Activated CD4-positive, alpha-beta T cell treated with anti-CD3 and anti-CD28 coated beads for 1 hour (primary cell): Measurements from ENCODE around the gene USF3.

Experiments
- DNase-seq: peaks from one replicate; pipeline ENCODE4 v3.0.0-alpha.2; 2020

The USF3 gene

GRCh38 chr3:113698213-113698742 is 1.8 kb upstream of the USF3 start:
- DNase-seq: no peak

- no peak for DNase-seq
These were observed 1.2 kb upstream of the USF3 start for GRCh38 chr3:113697500-113698090.

- peak; percentile 98 for DNase-seq
These were observed 437 bp upstream of the USF3 start for GRCh38 chr3:113696658-113697499.

- no peak for DNase-seq
These were observed 1.0 kb downstream of the USF3 start for GRCh38 chr3:113695431-113695785.

- no peak for DNase-seq
These were observed 6.0 kb downstream of the USF3 start for GRCh38 chr3:113690482-113690881.

GRCh38 chr3:113685956-113686721 is 10.3 kb downstream of the USF3 start:
- no peak for DNase-seq

- DNase-seq: no peak
These were observed 11.3 kb downstream of the USF3 start for GRCh38 chr3:113685124-113685523.

- no peak for DNase-seq
These were observed 12.1 kb downstream of the USF3 start for GRCh38 chr3:113684271-113684819.

GRCh38 chr3:113678773-113679172 is 17.7 kb downstream of the USF3 start:
- no peak for DNase-seq

- no peak for DNase-seq
These were observed 18.7 kb downstream of the USF3 start for GRCh38 chr3:113677737-113678136.

- no peak for DNase-seq
These were observed 20.2 kb downstream of the USF3 start for GRCh38 chr3:113676261-113676660.

- no peak for DNase-seq
These were observed 22.8 kb downstream of the USF3 start for GRCh38 chr3:113673593-113673992.

GRCh38 chr3:113668015-113668414 is 28.4 kb downstream of the USF3 start:
- no peak for DNase-seq

GRCh38 chr3:113664523-113665094 is 31.8 kb downstream of the USF3 start:
- DNase-seq: no peak

- DNase-seq: no peak
These were observed 32.7 kb downstream of the USF3 start for GRCh38 chr3:113663761-113664160.

GRCh38 chr3:113663324-113663750 is 33.1 kb downstream of the USF3 start:
- DNase-seq: no peak

GRCh38 chr3:113662824-113663223 is 33.6 kb downstream of the USF3 start:
- no peak for DNase-seq

GRCh38 chr3:113660896-113661295 is 35.5 kb downstream of the USF3 start:
- DNase-seq: no peak

GRCh38 chr3:113660458-113660857 is 36.0 kb downstream of the USF3 start:
- no peak for DNase-seq

- no peak for DNase-seq
These were observed 36.4 kb downstream of the USF3 start for GRCh38 chr3:113659996-113660395.

GRCh38 chr3:113659101-113659541 is 37.3 kb downstream of the USF3 start:
- DNase-seq: no peak

GRCh38 chr3:113658107-113658506 is 38.3 kb downstream of the USF3 start:
- no peak for DNase-seq

- DNase-seq: no peak
These were observed 41.6 kb downstream of the USF3 start for GRCh38 chr3:113654851-113655250.
